Stimulated activated CD8-positive, alpha-beta memory T cell treated with anti-CD3 and anti-CD28 coated beads, Interleukin-7, amount 100 ng/mL, for 4 hours (primary cell): Measurements from ENCODE around the gene PRKCA.

Source experiments
- DNase-seq, 2 donors: peaks; one replicate each; pipeline ENCODE4 v3.0.0-alpha.2; 2020; ENCODE audit warnings: low read depth in 2 of 2

The PRKCA gene

DNA sequence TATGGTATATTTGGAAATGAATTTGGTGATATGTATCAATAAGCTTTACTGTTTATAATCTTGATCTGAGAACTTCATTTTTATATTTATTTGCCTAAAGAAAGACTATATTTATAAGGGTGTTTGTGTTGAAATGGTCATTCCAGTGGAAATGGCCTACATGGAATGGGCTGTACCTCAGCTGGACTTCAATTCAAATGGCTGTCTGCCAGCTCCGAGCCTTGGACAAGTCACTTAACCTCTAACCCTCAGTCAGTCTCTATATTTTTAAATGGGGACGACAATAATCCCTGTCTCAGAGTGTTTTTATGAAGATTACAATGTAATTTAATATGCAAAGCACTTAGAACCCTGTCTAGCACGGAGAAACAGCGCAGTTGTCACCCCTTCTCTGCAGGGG, 271.7 kb downstream of the PRKCA start:
- DNase-seq = no peak

DNA sequence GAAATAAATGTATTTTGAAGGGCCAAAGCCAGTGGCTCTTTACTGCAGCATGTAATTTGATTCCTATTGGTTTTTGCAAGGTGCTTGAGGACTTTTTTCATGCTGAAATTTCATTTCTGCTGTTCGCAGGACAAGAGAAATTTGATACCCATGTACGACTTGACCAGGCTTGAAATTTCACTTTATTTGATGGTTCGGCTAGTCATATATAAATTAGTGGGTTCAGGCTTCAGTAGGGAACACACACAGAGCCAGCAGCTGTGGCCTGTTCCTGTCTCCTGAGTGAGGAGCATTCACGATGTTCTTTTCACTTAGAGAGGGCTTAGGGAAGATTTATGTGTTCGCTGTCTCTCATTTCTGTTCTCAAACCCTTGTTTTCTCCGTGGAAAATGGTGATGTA, 274.1 kb downstream of the PRKCA start:
- no peak for DNase-seq

DNA sequence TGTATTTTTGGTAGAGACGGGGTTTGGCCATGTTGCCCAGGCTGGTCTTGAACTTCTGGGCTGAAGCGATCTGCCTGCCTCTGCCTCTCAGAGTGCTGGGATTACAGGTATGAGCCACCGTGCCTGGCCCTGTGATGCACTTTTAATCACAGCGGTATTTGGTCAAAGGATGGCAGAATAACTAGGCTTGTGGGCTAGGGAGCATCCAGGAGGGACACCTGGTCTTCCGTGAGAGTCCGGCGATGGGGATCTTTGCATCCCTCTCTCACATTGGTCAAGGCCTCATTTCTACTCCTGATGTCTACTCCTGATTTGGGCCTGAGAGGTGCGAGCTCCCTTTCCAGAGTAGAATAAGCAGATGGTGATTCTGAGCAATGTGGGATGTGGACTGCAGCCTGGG, 274.6 kb downstream of the PRKCA start:
- DNase-seq = no peak

- no peak for DNase-seq
Measured at GRCh38 chr17:66578781-66579489, 276.5 kb downstream of the PRKCA start.

DNA sequence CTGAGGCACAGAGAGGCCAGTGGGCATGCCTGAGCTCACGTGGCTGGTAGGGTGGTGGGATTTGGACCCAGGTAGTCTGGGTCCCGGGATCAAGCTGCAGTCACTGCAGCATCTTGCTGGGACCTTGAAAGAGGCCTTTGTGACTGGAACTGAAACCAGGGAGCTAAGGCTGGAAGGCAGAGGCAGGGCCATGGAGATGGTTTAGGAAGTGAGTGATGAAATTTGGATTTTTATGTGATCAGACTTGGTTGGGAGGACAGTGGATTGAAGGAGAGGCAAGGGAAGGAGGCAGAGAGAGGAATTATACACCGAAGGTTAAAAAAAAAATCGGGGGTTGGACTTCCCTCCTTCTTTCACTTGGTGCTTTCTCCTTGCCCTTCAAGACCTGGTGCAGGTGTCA, 277.1 kb downstream of the PRKCA start:
- DNase-seq = no peak

DNA sequence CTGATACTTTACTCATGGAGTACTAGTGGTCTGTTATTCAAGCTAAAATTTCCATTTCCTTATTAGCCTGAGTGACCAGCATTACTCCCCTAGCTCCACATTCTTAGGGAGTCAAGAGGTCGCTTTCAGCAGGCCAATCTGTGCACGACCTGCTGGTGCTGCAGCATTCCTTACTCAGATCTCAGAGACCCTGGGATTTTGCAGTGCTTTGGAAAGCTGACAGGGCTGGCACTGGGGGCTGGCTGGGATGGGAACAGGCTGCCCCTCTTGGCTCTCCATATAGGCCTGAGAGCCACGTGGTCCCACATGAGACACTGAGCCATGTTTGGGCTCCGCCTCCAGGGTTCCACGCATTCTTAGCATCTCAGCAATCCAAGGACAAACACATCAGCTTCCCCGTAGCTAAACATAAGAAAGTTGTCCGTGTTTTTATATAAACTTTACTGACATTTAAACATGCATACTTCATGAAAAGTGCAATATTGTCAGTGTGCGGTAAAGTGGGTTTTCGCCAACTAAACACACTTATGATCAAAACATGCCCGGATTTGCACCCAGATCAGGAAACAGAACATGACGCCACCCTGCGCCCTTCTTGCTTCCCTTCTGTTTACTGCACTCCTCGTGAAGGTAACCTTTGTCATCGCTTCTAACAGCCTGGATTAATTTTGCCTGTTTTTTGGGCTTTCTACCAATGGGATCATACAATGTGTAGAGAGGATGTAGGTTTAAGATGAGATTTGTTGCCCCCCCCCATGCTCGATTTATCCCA, 278.0 kb downstream of the PRKCA start:
- DNase-seq = no peak

DNA sequence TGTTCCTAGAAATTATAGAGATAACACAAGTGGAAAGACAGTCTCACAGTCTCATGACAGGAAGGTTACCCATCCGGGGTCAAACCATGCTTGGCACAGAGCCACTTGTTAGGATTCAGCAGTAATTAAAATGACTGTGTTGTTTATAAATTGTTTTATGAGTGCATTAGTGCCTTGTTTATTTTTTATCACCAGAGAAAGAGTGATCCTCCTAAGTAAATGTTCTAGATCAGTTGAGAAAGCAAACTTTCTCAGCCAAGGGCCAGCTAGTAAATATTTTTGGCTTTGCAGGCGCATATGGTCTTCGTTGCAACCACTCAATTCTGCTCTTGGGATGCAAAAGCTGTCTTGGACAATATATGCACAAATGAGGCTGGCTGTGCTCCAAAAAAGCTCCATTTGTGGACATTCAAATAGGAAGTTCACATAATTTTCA, 278.6 kb downstream of the PRKCA start:
- DNase-seq = no peak

DNA sequence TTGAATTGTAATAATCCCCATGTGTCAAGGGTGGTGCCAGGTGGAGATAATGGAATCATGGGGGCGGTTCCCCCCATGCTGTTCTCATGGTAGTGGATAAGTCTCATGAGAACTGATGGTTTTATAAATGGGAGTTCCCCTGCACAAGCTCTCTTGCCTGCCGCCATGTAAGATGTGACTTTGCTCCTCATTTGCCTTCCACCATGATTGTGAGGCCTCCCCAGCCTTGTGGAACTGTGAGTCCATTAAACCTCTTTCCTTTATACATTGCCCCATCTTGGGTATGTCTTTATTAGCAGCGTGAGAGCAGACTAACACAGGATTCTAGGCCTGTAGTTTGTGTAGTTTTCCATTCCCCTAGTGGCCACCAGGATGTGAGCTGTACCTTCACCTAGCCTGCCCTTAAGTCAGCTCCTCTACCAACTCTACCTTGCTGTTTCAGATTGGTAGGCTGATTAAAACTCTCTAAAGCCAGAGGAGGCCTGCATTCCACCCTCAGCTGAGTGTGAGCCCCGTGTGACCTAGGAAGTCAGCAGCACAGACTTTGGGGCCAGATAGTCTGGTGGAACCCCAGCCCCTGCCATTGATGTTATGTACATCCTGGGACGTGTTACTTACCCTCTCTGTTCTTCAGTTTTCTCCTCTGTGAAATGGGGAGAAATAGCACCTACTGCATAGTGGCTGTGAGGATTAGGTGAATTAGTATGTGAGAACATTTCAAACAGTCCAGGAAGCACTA, 280.1 kb downstream of the PRKCA start:
- DNase-seq = no peak

DNA sequence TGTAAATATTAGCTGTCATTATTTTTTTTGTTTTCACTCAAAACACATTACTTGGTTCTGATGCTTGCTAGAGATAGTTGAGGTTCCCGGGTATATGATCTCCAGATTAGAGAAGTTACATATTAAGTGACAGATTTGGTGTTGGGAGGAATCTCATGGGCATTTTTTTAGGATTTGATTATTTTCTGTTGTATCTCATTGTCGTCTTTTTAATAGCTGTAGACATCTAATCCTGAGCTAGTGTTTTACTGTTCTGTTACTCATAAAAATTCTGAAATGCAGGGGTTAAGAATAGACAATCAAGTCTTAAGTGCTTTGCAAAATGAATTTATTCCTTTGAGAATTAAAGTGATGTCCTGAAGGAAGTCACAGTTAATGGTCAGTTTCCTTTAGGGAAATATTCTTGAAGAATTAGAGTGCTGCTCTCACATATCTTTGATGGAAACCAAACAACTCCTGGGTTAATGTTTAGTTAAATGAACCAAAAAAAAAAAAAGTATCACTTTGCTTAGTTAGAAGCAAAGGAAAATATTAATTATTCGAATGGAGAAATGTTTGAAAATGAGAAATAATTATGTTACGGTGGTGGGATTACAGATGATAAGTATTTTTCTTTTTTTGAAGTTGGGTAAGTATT, 280.8 kb downstream of the PRKCA start:
- DNase-seq = no peak

GRCh38 chr17:66584927-66585326, 282.5 kb downstream of the PRKCA start:
- DNase-seq = no peak

GRCh38 chr17:66585472-66585871, 283.1 kb downstream of the PRKCA start:
- no peak for DNase-seq

DNA sequence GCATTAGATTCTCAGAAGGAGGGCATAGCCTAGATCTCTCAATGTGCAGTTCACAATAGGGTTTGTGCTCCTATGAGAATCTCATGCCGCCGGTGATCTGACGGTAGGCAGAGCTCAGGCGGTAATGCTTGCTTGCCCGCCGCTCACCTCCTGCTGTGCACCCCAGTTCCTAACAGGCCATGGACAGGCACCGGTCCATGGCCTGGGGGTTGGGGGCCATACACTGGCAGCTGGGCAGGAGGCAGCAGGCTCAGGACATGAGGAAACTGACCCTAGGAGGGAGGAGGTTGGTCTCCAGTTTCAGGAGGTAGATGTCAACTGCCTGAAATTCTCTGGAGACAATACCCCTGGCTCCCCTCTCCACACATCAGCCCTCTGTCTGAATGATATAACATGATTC, 287.5 kb downstream of the PRKCA start:
- no peak for DNase-seq

- DNase-seq = no peak
Measured at GRCh38 chr17:66593116-66593515, 290.7 kb downstream of the PRKCA start.

GRCh38 chr17:66595893-66596292, 293.5 kb downstream of the PRKCA start:
- DNase-seq = no peak

DNA sequence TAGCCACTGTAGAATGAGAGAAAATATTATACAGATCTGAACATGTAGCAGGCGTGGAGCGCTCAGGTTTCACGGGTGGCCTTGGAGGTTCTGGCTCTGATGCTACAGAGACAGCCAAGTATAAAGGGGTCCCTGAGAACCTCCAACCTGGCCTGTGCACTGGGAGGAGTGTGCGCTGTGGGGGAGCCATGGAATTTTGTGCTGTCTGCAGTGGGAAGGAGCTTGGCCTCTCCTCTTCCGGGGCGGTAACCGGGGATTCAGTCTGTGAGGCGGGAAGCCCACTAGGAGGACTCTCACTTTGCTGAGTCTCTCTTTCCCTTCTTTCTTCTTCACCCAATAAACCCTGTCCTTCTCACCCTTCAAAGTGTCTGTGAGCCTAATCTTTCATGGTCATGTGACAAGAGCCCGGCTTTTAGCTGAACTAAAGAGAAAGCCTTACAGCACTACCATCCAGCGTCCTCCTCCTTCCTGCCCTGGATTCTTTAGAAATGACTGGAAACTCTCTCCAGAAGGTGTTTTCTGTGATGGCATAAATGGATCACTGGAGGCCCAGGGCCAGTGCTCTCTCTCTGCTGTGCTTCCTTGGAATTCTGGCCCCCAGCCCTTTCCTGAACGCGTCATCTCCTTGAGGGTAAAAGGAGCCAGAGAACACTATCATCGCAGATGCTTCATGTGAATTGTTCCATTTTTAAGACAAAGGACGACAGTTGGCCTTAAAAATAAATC, 300.4 kb downstream of the PRKCA start:
- no peak for DNase-seq

DNA sequence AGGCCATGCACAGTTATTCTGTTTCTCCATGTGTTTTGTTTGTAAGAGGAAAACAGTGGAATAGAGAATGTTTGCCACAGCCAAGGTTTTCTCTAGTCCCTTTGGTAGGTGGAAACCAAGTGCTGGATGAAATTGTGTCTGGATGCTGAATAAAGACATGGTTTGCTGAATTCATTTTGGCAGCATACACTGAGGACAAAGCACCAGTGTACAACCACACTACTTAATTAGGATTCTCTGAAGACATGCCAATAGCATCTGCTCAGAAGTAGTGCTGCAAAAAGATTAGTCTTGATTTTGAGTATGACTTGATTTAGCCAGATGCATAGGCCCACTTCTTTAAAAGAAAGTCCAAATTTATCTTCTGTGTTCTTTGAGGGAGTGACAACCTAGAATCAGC, 302.0 kb downstream of the PRKCA start:
- DNase-seq = no peak

DNA sequence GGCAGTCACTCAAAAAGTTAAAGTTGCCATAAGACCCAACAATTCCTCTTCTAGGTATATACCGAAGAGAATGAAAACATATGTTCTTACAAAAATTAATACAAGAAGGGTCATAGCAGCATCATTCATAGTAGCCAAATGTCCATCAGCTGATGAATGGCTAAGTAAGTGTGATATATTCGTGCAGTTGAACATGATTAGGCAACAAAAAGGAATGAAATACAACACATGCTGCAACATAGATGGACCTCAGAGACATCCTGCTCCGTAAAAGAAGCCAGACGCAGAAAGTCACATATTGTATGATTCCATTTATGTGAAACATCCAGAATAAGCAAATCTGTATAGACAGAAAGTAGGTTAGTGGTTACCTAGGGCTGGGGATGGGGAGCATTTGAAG, 303.1 kb downstream of the PRKCA start:
- DNase-seq = no peak

DNA sequence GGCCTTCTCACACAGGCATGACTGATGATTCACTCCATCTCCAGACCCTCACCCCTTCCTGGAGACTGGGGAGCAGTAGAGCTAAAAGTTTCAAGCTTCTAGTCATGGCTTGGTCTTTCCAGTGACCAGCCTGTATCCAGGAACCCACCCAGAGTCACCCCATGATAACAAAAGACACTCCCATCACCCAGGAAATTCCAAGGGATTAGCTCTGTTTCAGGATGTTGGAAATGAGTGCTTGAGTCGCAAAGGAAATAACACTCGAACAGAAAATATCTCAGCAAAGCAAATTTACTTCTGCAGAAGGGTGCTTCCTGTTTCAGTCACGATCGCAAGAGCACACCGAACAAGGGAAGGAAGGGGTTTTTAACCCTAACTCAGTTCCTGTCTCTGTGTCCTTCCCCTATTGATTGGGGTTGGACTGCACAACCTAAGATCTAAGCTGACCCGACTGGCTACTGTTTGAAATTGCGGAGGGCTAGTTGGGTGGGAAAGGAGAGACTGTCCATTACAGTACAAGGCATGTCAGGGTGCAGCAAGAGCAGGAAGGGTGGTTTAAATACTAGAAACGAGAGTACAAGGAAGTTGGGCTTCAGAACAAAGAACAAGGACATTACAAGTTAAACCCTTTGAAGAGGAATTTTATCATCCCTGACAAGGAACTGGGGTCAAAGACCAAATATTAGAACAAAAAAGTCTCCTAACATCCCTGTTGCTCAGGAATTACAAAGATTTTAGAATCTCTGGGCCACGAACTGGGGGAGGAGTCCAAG, 308.1 kb downstream of the PRKCA start:
- no peak for DNase-seq

DNA sequence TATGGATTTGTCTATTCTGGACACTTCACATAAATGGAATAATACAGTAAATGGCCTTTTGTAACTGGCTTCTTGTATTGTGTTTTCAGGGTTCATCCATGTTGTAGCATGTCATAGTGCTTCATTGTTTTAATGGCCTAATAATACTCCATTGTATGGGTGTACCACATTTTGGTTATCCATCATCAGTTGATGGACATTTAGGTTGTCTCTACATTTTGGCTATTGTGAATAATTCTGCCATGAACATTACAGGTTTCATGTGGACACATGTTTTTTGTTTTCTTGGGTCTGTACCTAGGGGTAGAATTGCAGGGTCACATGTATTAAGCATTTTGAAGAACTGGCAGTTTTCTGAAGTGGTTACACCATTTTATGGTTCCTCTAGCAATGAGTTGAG, 309.0 kb downstream of the PRKCA start:
- DNase-seq = no peak

- no peak for DNase-seq
Measured at GRCh38 chr17:66612993-66613392, 310.6 kb downstream of the PRKCA start.

DNA sequence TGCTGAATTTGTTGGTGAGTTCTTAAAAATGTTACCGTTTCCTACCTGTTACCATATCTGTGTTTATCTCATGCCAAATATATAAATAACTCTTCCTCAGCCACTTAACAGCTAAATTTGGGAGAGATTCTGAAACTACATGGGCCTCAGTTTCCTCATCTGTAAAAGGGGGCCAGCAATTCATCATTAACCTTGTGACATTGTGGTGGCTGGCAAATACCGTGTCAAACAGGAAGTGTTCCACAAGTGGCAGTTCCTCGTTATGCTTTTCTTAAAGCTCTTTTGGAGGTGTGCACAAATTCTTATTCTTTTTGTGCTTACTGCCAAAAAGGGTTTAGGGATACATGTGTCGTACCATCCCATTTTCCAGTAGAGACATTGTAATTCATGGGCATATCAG, 312.1 kb downstream of the PRKCA start:
- no peak for DNase-seq
